ENCODE measurements around the gene SOX5.
"Not testable (repeated sequence)": the region's sequence is repeated elsewhere in the genome, so short reads cannot be mapped to it uniquely, and the experiment has no call there.

The SOX5 gene

GRCh38 chr12:23533699-23534098 is 415.8 kb downstream of the SOX5 start:
- no peak for DNase-seq

DNA sequence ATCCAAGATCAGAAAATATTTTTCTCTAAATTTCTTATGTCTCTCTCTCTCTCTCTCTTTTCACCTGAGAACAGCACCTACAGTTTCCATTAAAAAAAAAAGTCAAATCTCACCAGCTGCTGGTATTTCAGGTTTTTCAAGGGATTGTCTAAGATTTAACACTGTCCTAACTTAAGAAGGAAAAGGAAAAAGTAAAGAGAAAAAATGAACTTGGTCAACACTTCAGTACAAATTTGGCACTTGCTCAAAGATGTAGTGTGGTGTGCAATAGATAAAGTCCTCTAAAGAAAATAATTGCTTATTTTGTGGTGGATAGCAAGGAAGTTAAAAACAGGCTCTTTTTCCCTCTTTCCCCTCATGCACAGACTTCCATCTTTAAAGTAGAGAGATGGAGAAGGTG is 416.2 kb downstream of the SOX5 start:
- DNase-seq: no peak

GRCh38 chr12:23528316-23528715 is 421.2 kb downstream of the SOX5 start:
- DNase-seq: no peak

DNA sequence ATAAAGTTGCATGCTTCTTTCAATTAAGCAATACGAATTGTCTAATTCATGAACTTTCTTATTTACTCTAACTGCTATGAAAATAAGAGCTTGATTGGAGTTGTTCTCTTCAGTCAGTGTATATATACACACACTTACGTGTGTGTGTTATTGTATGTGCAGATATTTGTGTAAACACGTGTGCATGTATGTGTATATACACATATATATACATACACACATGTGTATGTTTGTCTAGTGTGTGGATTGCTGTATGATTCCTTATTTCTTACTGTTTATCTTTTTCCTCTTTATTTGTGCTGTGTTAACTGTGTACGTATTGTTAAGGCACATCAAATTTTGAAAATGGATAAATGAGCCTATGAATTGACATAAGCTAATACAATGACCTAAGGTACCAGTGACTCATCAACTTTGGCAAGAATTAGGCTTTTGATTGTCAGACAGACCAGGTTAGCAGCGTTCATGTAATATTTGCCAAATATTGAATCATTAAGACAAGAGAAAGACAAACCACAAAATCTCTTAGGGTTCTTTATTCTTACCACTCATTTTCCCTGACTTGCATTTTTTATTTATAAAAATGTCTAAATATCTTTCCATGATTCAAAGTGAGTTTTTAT is 423.9 kb downstream of the SOX5 start:
- DNase-seq: no peak

DNA sequence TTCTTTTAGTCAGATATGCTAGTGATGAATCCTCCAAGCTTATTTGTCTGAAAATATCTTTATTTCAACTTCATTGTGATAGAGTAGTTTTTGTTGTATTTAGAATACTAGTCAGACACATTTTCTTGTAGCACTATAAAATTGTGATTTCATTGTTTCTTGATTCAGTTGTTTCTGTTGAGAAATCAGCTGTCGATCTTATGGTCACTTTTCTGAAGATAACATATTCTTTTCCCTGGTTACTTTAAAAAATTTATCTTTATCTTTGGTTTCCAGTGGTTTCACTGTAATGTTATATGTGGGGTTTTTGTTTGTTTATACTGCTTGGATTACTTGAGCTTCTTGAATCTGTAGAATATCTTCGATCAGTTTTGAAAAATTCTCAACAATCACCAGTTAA is 426.1 kb downstream of the SOX5 start:
- no peak for DNase-seq

DNA sequence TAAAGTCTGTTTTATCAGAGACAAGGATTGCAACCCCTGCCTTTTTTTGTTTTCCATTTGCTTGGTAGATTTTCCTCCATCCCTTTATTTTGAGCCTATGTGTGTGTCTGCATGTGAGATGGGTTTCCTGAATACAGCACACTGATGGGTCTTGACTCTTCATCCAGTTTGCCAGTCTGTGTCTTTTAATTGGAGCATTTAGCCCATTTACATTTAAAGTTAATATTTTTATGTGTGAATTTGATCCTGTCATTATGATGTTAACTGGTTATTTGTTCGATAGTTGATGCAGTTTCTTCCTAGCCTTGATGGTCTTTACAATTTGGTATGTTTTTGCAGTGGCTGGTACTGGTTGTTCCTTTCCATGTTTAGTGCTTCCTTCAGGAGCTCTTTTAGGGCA is 430.0 kb downstream of the SOX5 start:
- DNase-seq: not testable (repeated sequence)

- not testable (repeated sequence) for DNase-seq
Observed at GRCh38 chr12:23515785-23516184, 433.7 kb downstream of the SOX5 start.

- DNase-seq: no peak
Observed at GRCh38 chr12:23510484-23510883, 439.0 kb downstream of the SOX5 start.

GRCh38 chr12:23509832-23510231 is 439.6 kb downstream of the SOX5 start:
- not testable (repeated sequence) for DNase-seq

DNA sequence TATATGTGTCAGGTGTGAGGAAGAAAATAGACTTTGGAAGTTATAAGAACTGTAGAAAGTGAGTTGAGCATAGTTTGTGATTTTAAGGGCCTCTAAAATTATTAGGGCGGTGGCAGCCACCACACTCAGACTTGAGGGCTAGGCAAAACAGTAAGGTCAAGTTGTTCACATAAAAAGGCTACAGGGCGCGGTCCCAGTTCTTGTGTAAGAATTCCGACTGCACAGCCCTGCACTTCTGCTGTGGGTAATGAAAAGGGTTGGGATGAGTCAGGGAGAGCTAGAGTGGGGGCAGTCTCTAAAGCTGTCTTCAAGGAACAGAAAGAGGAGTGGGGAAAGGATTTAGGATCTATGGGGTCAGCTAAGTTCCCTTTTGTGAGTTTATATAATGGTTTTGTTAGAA is 441.7 kb downstream of the SOX5 start:
- not testable (repeated sequence) for DNase-seq

GRCh38 chr12:23505736-23506135 is 443.7 kb downstream of the SOX5 start:
- DNase-seq: not testable (repeated sequence)

DNA sequence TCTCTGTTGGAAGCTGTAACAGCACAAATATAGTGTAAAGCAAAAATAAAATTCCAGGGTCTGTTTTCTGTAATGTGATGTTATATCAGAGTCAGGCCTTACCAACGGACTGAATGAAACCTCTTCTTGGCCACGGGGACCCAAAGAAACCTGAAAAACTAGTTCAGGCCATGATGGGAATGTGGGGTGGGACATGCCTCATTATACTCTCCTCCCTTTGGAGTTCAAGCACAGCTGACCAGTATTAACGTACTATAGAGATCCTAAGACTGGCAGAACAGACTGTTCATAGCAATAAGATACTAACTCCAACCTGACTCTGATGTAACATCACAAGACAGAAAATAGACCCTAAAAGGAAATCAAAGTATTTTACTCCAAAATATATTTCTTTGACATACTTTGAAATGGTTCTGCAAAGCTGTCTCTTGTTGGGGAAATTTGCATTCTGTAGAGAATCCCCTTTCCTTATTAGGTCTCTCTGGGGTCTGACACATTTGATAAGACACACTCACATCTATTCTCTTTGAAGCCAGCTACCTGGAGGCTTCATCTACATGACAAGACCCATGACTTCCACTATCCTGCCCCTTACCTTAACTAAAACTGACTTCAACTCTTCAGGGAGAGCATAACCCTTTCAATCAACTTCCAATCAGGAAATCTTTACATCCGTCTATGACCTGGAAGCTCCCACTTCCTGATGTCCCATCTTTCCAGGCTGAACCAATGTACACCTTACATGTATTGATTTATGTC is 444.6 kb downstream of the SOX5 start:
- no peak for DNase-seq

DNA sequence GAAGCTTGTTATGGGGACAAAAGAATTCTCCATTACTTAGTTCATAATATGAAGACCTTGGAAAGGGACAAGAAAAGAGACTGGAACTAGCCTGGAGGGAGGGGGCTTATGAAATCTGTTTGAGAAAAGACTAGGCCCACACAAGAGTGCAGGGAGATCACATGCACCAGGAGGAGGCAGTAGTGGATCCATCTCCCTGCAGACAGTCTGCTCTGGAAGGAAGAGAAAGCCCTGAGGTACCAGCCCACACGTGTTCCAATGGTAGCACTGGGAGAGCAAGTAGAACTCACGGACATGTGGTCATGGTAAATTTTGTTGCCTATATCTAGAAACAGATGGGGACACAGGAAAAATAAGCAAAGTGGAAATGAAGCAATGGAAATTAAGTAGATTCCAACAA is 445.4 kb downstream of the SOX5 start:
- no peak for DNase-seq

GRCh38 chr12:23503544-23503943 is 445.9 kb downstream of the SOX5 start:
- no peak for DNase-seq

DNA sequence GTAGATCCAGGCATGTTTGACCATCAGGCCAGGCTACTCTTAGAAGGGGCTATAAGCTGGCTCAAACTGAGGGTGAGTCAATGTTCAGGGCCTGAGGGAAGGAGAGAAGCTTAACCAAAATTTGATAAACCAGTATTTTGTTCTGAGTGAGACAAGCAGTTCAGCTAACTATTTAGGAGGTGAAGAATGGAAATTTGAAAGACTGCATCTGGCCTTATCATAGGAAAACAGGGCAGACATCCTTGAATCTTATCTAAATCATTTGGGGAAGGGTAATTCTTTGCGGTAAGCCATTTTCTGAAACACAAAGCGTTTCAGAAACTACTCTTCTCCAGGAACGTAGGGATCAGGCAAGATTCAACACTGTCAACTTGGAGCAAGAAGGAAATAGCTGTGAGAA is 447.2 kb downstream of the SOX5 start:
- no peak for DNase-seq

DNA sequence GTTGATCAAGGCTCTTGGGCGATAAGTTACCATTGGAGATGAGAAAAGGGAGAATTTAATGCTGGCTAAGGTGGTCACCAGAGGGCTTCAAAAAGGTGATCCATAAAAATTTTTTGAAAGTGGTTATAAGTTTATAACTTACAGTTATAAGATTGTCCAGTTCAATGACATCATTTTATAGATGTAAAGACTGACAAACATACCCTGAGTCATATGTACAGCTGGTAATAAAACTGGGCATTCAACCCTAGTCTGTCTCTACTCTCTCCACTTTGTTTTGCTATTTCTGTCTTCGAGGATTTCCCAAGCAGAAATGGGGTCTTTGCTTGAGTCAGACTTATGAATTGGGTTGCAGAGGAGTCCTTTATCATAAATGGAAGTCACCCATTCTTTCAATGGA is 454.0 kb downstream of the SOX5 start:
- DNase-seq: no peak

- no peak for DNase-seq
Observed at GRCh38 chr12:23493672-23494071, 455.8 kb downstream of the SOX5 start.

- not testable (repeated sequence) for DNase-seq
Observed at GRCh38 chr12:23491029-23491428, 458.4 kb downstream of the SOX5 start.

DNA sequence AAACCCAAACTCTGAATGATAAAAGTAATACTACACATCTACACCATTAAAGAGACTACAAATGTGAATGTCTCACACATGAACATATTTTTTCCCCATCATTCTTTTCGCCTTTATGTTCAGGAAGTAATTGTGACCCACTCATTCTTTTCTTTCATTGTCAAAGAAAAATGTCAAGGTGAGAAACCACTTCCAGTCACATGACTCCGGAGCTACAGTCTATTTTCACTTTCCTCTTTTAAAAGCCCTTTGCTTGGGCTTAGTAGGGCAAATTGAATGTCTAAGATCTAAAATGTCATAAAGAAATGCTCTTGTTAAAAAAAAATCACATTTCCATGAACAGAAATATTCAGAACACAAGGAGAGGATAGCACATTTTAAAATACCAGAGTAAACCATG is 461.3 kb downstream of the SOX5 start:
- no peak for DNase-seq

DNA sequence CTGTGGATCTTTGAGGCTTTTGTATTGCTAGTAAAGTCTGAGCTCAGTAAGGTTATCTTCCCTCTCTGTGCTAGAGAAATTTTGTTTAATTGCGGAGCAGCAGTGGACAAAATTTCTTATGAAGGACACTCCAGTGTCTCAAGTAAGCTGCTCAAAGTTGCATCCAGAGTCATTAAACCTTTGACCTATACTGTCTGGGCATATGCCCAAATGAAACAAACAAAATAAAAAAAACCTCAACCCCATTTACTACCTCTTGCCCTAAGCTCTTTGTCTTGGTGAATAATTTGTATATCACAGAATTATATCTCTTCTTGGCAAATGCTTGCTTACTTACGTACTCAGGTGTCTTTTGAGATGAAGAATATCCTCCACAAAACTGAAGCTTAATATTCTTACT is 465.2 kb downstream of the SOX5 start:
- no peak for DNase-seq

GRCh38 chr12:23482571-23482970 is 466.9 kb downstream of the SOX5 start:
- no peak for DNase-seq
